Mesenchymal stem cell (in vitro differentiated cells and primary cell): Measurements from ENCODE around the gene CENPX.

Experiments
- DNase-seq: peaks from one replicate; pipeline ENCODE4 v3.0.0-alpha.2; 2013
- H2AFZ ChIP-seq: one replicate; pipeline ENCODE4 v1.6.1; 2013; ENCODE audit warnings: low read depth, mild to moderate bottlenecking, control low read depth, inconsistent platforms, low read length, moderate library complexity
- H2AK5ac ChIP-seq: 2 replicates; pipeline ENCODE4 v1.6.1; 2013; ENCODE audit warnings: low read length, moderate library complexity, mild to moderate bottlenecking, inconsistent platforms; ENCODE audit not compliant: severe bottlenecking
- H2BK120ac ChIP-seq: one replicate; pipeline ENCODE4 v1.6.1; 2013; ENCODE audit warnings: low read depth, mild to moderate bottlenecking, inconsistent platforms, low read length, moderate library complexity
- H2BK12ac ChIP-seq, 2 experiments: one replicate each; pipeline ENCODE4 v1.6.1; 2013; ENCODE audit warnings: inconsistent platforms in 2 of 2, low read length in 2 of 2, mild to moderate bottlenecking in 2 of 2, moderate library complexity in 2 of 2, control low read depth in 1 of 2
- H2BK15ac ChIP-seq: one replicate; pipeline ENCODE4 v1.6.1; 2013; ENCODE audit warnings: mild to moderate bottlenecking, low read depth, inconsistent platforms; ENCODE audit not compliant: poor library complexity, severe bottlenecking
- H2BK5ac ChIP-seq: 2 replicates; pipeline ENCODE4 v1.6.1; 2013; ENCODE audit warnings: low read depth, mild to moderate bottlenecking, low read length, control low read depth, inconsistent platforms; ENCODE audit not compliant: poor library complexity, severe bottlenecking
- H3K14ac ChIP-seq, 2 experiments: one replicate each; pipeline ENCODE4 v1.6.1; 2013; ENCODE audit warnings: inconsistent platforms in 2 of 2, low read length in 2 of 2, control low read depth in 1 of 2, mild to moderate bottlenecking in 1 of 2, moderate library complexity in 1 of 2
- H3K18ac ChIP-seq, 2 experiments: one replicate each; pipeline ENCODE4 v1.6.1; 2013; ENCODE audit warnings: inconsistent platforms in 2 of 2, low read length in 2 of 2, control low read depth in 1 of 2, low read depth in 1 of 2, mild to moderate bottlenecking in 1 of 2
- H3K23ac ChIP-seq, 2 experiments: one replicate each; pipeline ENCODE4 v1.6.1; 2013; ENCODE audit warnings: inconsistent platforms in 2 of 2, low read length in 2 of 2, mild to moderate bottlenecking in 2 of 2, moderate library complexity in 2 of 2, control low read depth in 1 of 2
- H3K27ac ChIP-seq: 2 replicates; pipeline ENCODE4 v1.5.1; 2013; ENCODE audit warnings: mild to moderate bottlenecking, moderate library complexity, low read length, control low read depth, inconsistent platforms; ENCODE audit not compliant: poor library complexity, severe bottlenecking
- H3K27me3 ChIP-seq, 2 experiments: 2 replicates each; pipeline versions ENCODE4 v1.6.1 to v1.7.0; 2013; ENCODE audit warnings: low read length in 2 of 2, mild to moderate bottlenecking in 2 of 2, moderate library complexity in 2 of 2, control low read depth in 1 of 2, inconsistent platforms in 1 of 2; ENCODE audit not compliant: control insufficient read depth in 1 of 2, insufficient read depth in 1 of 2
- H3K36me3 ChIP-seq, 2 experiments: 2 replicates each; pipeline versions ENCODE4 v1.6.1 to v1.7.0; 2013; ENCODE audit warnings: low read length in 2 of 2, control low read depth in 1 of 2, inconsistent platforms in 1 of 2, low read depth in 1 of 2, mild to moderate bottlenecking in 1 of 2; ENCODE audit not compliant: insufficient read depth in 2 of 2, control insufficient read depth in 1 of 2
- H3K4ac ChIP-seq, 2 experiments: one replicate each; pipeline ENCODE4 v1.6.1; 2013; ENCODE audit warnings: inconsistent platforms in 2 of 2, low read length in 2 of 2, mild to moderate bottlenecking in 2 of 2, moderate library complexity in 2 of 2, control low read depth in 1 of 2, low read depth in 1 of 2
- H3K4me1 ChIP-seq: 2 replicates; pipeline ENCODE4 v1.6.1; 2013; ENCODE audit warnings: low read depth, low read length, control low read depth; ENCODE audit not compliant: control insufficient read depth, insufficient read depth
- H3K4me2 ChIP-seq: 2 replicates; pipeline ENCODE4 v1.6.1; 2013; ENCODE audit warnings: low read length, mild to moderate bottlenecking, inconsistent platforms; ENCODE audit not compliant: poor library complexity, severe bottlenecking
- H3K4me3 ChIP-seq, 2 experiments: 2 replicates each; pipeline versions ENCODE4 v1.5.1 to v1.7.0; 2013; ENCODE audit warnings: low read length in 2 of 2, mild to moderate bottlenecking in 2 of 2, control low read depth in 1 of 2, low read depth in 1 of 2; ENCODE audit not compliant: insufficient read depth in 1 of 2
- H3K79me1 ChIP-seq: replicated peaks from 2 replicates; pipeline ENCODE4 v1.6.1; 2013; ENCODE audit warnings: mild to moderate bottlenecking, control low read depth, low read length, inconsistent platforms; ENCODE audit not compliant: poor library complexity, severe bottlenecking
- H3K9ac ChIP-seq: 2 replicates; pipeline ENCODE4 v1.7.0; 2013; ENCODE audit warnings: mild to moderate bottlenecking, low read length, moderate library complexity
- H3K9me3 ChIP-seq: 2 replicates; pipeline ENCODE4 v1.7.0; 2013; ENCODE audit warnings: mild to moderate bottlenecking, low read length; ENCODE audit not compliant: control insufficient read depth
- H4K8ac ChIP-seq: one replicate; pipeline ENCODE4 v1.6.1; 2013; ENCODE audit warnings: inconsistent platforms, mild to moderate bottlenecking, low read length, moderate library complexity
- H4K91ac ChIP-seq: one replicate; pipeline ENCODE4 v1.6.1; 2013; ENCODE audit warnings: mild to moderate bottlenecking, low read length, inconsistent platforms
- WGBS: methylation state at CpG from one replicate; pipeline ENCODE4 v1.1.7; 2013; ENCODE audit warnings: mixed read lengths; 5-methylcytosine and 5-hydroxymethylcytosine counted together

The CENPX gene

DNA sequence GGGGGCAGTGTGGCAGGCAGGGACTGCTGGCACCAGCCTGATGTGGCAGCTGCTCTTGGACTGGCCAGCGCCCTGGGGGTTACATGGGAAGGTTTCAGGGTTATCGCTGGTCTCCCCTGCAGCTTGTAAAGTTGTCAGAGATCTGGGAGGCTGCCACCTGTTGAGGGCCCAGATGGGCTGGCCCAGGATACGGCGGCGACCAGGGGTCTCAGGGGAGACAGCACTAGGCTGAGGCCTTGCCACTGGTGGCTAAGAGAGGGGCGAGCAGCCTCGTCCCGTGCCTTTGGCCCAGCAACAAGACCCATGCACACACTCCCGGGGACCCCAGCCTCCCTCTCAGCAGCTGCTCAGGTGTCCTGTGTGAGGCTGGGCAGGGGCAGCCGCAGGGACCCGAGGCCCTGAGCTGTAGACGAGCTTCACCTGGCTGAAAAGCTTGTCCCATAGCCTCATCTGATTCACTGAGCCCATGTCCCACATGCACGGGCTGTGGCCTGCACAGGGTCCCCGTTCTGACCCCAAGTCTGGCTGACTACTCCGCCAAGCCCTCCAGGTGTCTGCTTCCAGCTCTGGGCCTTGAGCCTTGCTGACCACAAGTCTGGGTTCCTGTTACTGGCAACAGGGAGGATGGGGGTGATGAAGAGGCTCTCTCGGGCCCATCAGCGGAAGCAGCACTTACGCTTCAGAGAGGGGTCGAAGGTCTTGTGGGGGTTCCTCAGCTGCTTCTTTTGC lies 36.8 kb upstream of the CENPX start:
- Histone ChIP-seq H3K27ac (no peak overlapping the region), H2BK12ac (no peak overlapping the region), H3K27me3 (no peaks in the 10 kb centered on the region), H3K4ac (no peak overlapping the region), H2BK15ac (no peak overlapping the region), H2AFZ (no peak overlapping the region), H2BK120ac (no peak overlapping the region), H2AK5ac (no peak overlapping the region), H4K91ac (no peak overlapping the region), H3K4me3 (no peak overlapping the region), H3K36me3 (peaks cover 84 to 98% of the 10 kb centered on the region in 2 experiments), H4K8ac (no peak overlapping the region), H2BK5ac (no peak overlapping the region), H3K23ac (no peak overlapping the region), H3K18ac (no peak overlapping the region), H3K14ac (no peak overlapping the region), H3K4me1 (peaks cover 17% of the 10 kb centered on the region), H3K9me3 (no peaks in the 10 kb centered on the region), H3K4me2 (no peak overlapping the region), H3K9ac (no peak overlapping the region), H3K79me1 (peaks cover 27% of the 10 kb centered on the region)
- DNase-seq: no peak
- 91% methylated on average over 19 of the region's 19 CpGs for WGBS

DNA sequence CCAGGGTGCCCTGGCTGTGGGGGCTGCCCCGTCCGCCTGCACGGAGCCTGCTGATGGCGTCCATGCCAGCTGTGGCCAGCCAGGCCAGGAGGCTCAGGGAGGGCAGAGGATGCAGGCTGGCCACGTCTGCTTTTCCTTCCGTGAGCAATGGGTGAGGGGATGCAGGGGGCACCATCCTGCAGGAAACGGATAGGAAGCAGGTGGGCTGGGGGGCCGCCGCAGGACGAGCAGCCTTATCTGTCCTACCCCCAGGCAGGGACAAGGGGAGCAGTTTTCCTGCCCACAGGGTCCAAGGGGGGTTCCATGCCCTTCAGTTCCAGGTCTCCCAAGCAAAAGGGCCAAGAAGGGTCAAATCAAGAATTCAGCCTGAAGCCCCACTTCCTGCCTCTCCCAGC lies 36.2 kb upstream of the CENPX start:
- no peak overlapping the region for H2AK5ac ChIP-seq
- H3K18ac ChIP-seq: no peak overlapping the region
- no peak overlapping the region for H3K14ac ChIP-seq
- H2BK120ac ChIP-seq: no peak overlapping the region
- peaks cover 90 to 100% of the 10 kb centered on the region in 2 experiments for H3K36me3 ChIP-seq
- 95% methylated on average over 10 of the region's 10 CpGs for WGBS
- no peak overlapping the region for H3K4me2 ChIP-seq
- no peak overlapping the region for H2BK5ac ChIP-seq
- no peaks in the 10 kb centered on the region for H3K27me3 ChIP-seq
- H3K4me1 ChIP-seq: peaks cover 13% of the 10 kb centered on the region
- peaks cover 30% of the 10 kb centered on the region for H3K79me1 ChIP-seq
- no peak overlapping the region for H3K23ac ChIP-seq
- DNase-seq: no peak
- H3K9ac ChIP-seq: no peak overlapping the region
- H3K4ac ChIP-seq: no peak overlapping the region
- no peak overlapping the region for H4K91ac ChIP-seq
- H3K9me3 ChIP-seq: no peaks in the 10 kb centered on the region
- no peak overlapping the region for H3K27ac ChIP-seq
- peak overlapping the region; percentile 12 for H4K8ac ChIP-seq
- H2BK15ac ChIP-seq: no peak overlapping the region
- H2AFZ ChIP-seq: no peak overlapping the region
- H3K4me3 ChIP-seq: no peak overlapping the region
- H2BK12ac ChIP-seq: no peak overlapping the region

DNA sequence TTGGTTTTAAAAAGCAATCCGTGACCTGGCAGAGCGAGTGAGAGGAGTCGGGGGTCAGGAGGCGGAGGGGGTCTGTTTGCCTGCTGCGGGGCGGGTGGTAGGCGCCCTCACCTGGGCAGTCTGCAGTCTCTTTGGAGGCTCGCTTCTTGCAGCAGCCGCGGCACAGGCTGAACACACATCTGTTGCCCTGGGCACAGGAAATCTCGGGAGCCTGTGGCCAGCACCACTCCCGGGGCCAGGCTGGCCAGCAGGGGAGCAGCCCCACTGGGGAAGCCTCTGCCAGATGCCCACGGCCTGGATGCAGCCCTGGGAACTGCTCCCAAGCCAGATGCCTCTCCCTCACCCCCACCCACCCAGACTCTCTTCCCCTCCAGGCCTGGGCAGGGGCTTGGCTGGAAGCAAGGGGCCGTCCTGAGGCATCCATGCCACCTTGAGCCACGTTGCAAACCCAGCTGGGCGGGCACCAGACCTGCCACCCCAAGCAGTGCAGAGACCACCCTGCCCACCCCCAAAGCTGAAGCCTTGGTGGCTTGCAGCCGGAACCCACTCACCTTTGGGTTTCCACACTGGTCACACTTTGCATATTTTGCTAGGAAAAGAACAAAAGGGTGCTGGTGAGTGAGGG lies 35.7 kb upstream of the CENPX start:
- WGBS: 95% methylated on average over 17 of the region's 17 CpGs
- Histone ChIP-seq H2BK15ac (no peak overlapping the region), H3K36me3 (peaks cover 89 to 100% of the 10 kb centered on the region in 2 experiments), H2BK12ac (no peak overlapping the region), H3K4ac (no peak overlapping the region), H3K9me3 (no peaks in the 10 kb centered on the region), H3K4me3 (no peak overlapping the region), H3K23ac (no peak overlapping the region), H3K14ac (no peak overlapping the region), H4K8ac (no peak overlapping the region), H2BK5ac (no peak overlapping the region), H3K18ac (no peak overlapping the region), H3K4me2 (no peak overlapping the region), H2AK5ac (no peak overlapping the region), H4K91ac (no peak overlapping the region), H3K27ac (no peak overlapping the region), H3K9ac (no peak overlapping the region), H3K79me1 (peaks cover 35% of the 10 kb centered on the region), H2AFZ (no peak overlapping the region), H3K4me1 (peaks cover 15% of the 10 kb centered on the region), H2BK120ac (no peak overlapping the region), H3K27me3 (no peaks in the 10 kb centered on the region)
- no peak for DNase-seq

DNA sequence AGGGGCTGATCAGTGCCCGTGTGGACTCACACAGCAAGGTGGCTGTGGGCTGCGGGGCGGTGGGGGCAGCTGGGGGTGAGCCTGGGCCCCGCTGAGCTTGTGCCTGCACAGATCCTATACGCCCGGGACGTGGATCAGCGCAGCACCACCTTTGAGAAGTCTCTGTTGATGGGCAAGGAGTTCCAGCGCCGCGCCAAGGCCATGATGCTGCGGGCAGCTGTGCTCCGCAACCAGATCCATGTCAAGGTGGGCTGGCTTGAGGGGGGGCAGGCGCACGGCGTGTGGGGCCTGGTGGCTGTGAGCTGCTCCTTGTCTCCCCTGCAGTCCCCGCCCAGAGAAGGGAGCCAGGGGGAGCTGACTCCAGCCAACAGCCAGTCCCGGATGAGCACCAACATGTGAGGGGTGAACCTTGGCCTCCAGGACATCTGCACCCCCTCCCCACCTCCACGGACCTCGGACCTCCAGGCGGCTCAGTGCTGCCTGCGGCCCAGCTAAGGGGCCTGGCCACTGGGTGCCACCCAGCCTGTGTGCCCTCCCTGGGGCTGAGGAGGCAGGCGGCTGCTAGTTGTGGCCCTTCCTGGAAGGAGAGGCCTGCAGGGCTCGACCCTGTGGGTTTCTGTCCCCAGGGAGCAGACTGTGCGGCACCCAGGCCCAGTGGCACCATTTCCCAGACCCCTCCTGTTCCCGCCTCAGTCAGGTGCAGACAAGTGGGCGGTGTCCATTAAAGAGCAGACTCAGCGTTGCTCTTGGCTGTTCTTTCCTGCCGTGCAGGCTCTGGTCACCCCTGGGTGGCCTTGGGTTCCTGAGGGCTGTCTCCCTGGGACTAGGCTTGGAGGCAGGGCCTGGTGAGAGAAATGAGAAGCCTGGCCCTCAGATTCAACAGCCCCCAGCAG lies 34.3 kb upstream of the CENPX start:
- Histone ChIP-seq H3K4me1 (peaks cover 24% of the 10 kb centered on the region), H3K9me3 (no peaks in the 10 kb centered on the region), H3K23ac (no peak overlapping the region), H2BK15ac (no peak overlapping the region), H4K8ac (no peak overlapping the region), H4K91ac (no peak overlapping the region), H2AFZ (no peak overlapping the region), H3K4me3 (no peak overlapping the region), H2AK5ac (no peak overlapping the region), H3K9ac (no peak overlapping the region), H3K36me3 (peaks cover 79 to 90% of the 10 kb centered on the region in 2 experiments), H3K4me2 (no peak overlapping the region), H3K79me1 (peaks cover 38% of the 10 kb centered on the region), H3K14ac (no peak overlapping the region), H3K18ac (no peak overlapping the region), H3K27ac (no peak overlapping the region), H2BK5ac (no peak overlapping the region), H3K27me3 (no peaks in the 10 kb centered on the region), H3K4ac (no peak overlapping the region), H2BK120ac (no peak overlapping the region), H2BK12ac (no peak overlapping the region)
- no peak for DNase-seq
- 93% methylated on average over 29 of the region's 29 CpGs for WGBS
